HepG2 (cell line): ENCODE measurements around the gene PTPRE. TPM values are rescaled to one million over a fixed set of nuclear protein-coding genes. Genes with fewer than 3 reads are reported as not detected.

Experiments used
- ATAC-seq: fragments of 200-7000 bp; cut with Tn5 transposase; 3 replicates; pipeline ENCODE4 v1.9.1; 2020; ENCODE audit warnings: mild to moderate bottlenecking, moderate library complexity
- BruUV-seq: library from RNA; stranded (reverse); fragments of 400-500 nt; replicated peaks from 2 replicates; lab custom pipeline; 2021; lab: Mats Ljungman, UMichigan
- CTCF ChIA-PET: fragments of 300-600 bp; formaldehyde crosslinking; extraction: SDS; loops from one replicate; lab custom pipeline; 2021; ENCODE audit warnings: low total read pairs, inconsistent platforms, low intra/inter-chr PET ratio; lab: Yijun Ruan, JAX
- POLR2A ChIA-PET: fragments of 350-600 bp; sonication (Branson Sonifier 250); formaldehyde crosslinking; loops from one replicate; lab custom pipeline; 2020; ENCODE audit warnings: antibody characterized with exemption, inconsistent platforms; lab: Yijun Ruan, JAX
- DNase-seq: peaks from one replicate; pipeline ENCODE4 v3.0.0-alpha.2; 2015; ENCODE audit warnings: low spot score
- FAIRE-seq: peaks from 3 replicates; lab custom pipeline; 2011; peaks lifted over from hg19 to GRCh38; lab: Jason Lieb, UNC
- H2AFZ ChIP-seq: one replicate; pipeline ENCODE4 v1.6.1; 2011; ENCODE audit warnings: low read length, inconsistent platforms
- H3K27ac ChIP-seq: fragments of 300-600 bp; 3 replicates; pipeline ENCODE4 v1.8.0; 2011; ENCODE audit warnings: mixed run types, mild to moderate bottlenecking, mixed read lengths, low read length, inconsistent platforms; ENCODE audit not compliant: insufficient read depth; ENCODE audit errors: extremely low read length
- H3K27me3 ChIP-seq, 2 experiments: fragments of 200-600 bp in 1 of 2; 2 replicates in 1 of 2; 3 replicates in 1 of 2; pipeline versions ENCODE4 v1.6.0 to v1.8.0; 2011; ENCODE audit warnings: low read length in 2 of 2, mild to moderate bottlenecking in 2 of 2, moderate library complexity in 2 of 2, inconsistent platforms in 1 of 2; ENCODE audit not compliant: insufficient read depth in 2 of 2, control insufficient read depth in 1 of 2
- H3K36me3 ChIP-seq, 2 experiments: fragments of 200-600 bp in 1 of 2; replicated peaks in 1 of 2; 2 replicates in 1 of 2; 3 replicates in 1 of 2; pipeline versions ENCODE4 v1.5.1 to v1.8.0; 2011; ENCODE audit warnings: low read length in 2 of 2, inconsistent platforms in 1 of 2; ENCODE audit not compliant: insufficient read depth in 2 of 2, control insufficient read depth in 1 of 2
- H3K4me1 ChIP-seq: 2 replicates; pipeline ENCODE4 v1.5.1; 2012; ENCODE audit warnings: low read length, inconsistent platforms; ENCODE audit not compliant: insufficient read depth
- H3K4me2 ChIP-seq: 2 replicates; pipeline ENCODE4 v1.6.0; 2011; ENCODE audit warnings: low read depth, low read length, inconsistent platforms
- H3K4me3 ChIP-seq, 3 experiments: fragments of 200-600 bp in 1 of 3; sonication (generic), shearing (Covaris generic) in 1 of 3; replicated peaks in 1 of 3; 2 replicates each; pipeline ENCODE4 v1.5.1; 2011 to 2016; ENCODE audit warnings: low read length in 3 of 3, inconsistent platforms in 2 of 3, low read depth in 2 of 3, mild to moderate bottlenecking in 2 of 3, control low read depth in 1 of 3, mixed read lengths in 1 of 3; ENCODE audit not compliant: insufficient read depth in 1 of 3
- H3K79me2 ChIP-seq: one replicate; pipeline ENCODE4 v1.6.1; 2011; ENCODE audit warnings: low read length, inconsistent platforms; ENCODE audit not compliant: insufficient read depth
- H3K9ac ChIP-seq: 2 replicates; pipeline ENCODE4 v1.6.0; 2011; ENCODE audit warnings: mild to moderate bottlenecking, low read depth, low read length, inconsistent platforms; ENCODE audit not compliant: insufficient read depth
- H3K9me3 ChIP-seq: 2 replicates; pipeline ENCODE4 v1.5.1; 2012; ENCODE audit warnings: mild to moderate bottlenecking, low read length
- H4K20me1 ChIP-seq: 2 replicates; pipeline ENCODE4 v1.6.0; 2011; ENCODE audit warnings: inconsistent platforms, mild to moderate bottlenecking, low read length, moderate library complexity; ENCODE audit not compliant: insufficient read depth
- E2F1 ChIP-seq: sonication (generic); formaldehyde crosslinking; IDR thresholded peaks from 2 replicates; pipeline ENCODE4 v1.5.0; 2020; ENCODE audit warnings: missing genetic modification reagents
- HNF1A ChIP-seq, 2 experiments: sonication (generic) in 1 of 2; formaldehyde crosslinking in 1 of 2; IDR thresholded peaks; 2 replicates each; pipeline versions ENCODE4 v1.4.0 to v1.6.1; 2016 to 2020; ENCODE audit warnings: borderline replicate concordance in 1 of 2, low read depth in 1 of 2, mild to moderate bottlenecking in 1 of 2, missing genetic modification reagents in 1 of 2
- MAZ ChIP-seq, 2 experiments: sonication (generic) in 1 of 2; formaldehyde crosslinking in 1 of 2; IDR thresholded peaks; 2 replicates each; pipeline versions ENCODE4 v1.5.0 to v1.6.1; 2012 to 2020; ENCODE audit warnings: low read depth in 2 of 2, mild to moderate bottlenecking in 2 of 2, borderline replicate concordance in 1 of 2, improper control_type of control experiment in 1 of 2, low read length in 1 of 2, missing genetic modification reagents in 1 of 2, moderate library complexity in 1 of 2
- PATZ1 ChIP-seq: sonication (generic); formaldehyde crosslinking; IDR thresholded peaks from 2 replicates; pipeline ENCODE4 v1.4.0; 2020; ENCODE audit warnings: missing genetic modification reagents
- ZBTB8A ChIP-seq: sonication (generic); formaldehyde crosslinking; IDR thresholded peaks from 2 replicates; pipeline ENCODE4 v1.4.0; 2020; ENCODE audit warnings: mild to moderate bottlenecking, low read depth, missing genetic modification reagents, borderline replicate concordance
- ZNF839 ChIP-seq: sonication (generic); formaldehyde crosslinking; IDR thresholded peaks from 2 replicates; pipeline ENCODE4 v1.4.0; 2020; ENCODE audit warnings: missing genetic modification reagents, mild to moderate bottlenecking, borderline replicate concordance
- ZNF883 ChIP-seq: sonication (generic); formaldehyde crosslinking; IDR thresholded peaks from 2 replicates; pipeline ENCODE4 v1.5.1; 2020; ENCODE audit warnings: mild to moderate bottlenecking, missing genetic modification reagents; ENCODE audit errors: not compliant biosample characterization
- ZSCAN22 ChIP-seq: sonication (generic); formaldehyde crosslinking; IDR thresholded peaks from 2 replicates; pipeline ENCODE4 v1.4.0; 2020; ENCODE audit warnings: mild to moderate bottlenecking, missing genetic modification reagents
- WGBS: methylation state at CpG from one replicate; pipeline ENCODE4 v1.1.6; 2017; ENCODE audit warnings: low lambda C conversion rate; 5-methylcytosine and 5-hydroxymethylcytosine counted together
- in situ Hi-C: cut with HindIII; loops from 2 replicates; pipeline ENCODE4 v1.10.0; 2017; ENCODE audit warnings: low pct_unique_long_range_greater_than_20kb; ENCODE audit not compliant: extremely low pct_ligation_motif_present
- intact Hi-C: fragments of 100-400 bp; cut with micrococcal nuclease; formaldehyde crosslinking; loops from one replicate; pipeline ENCODE4 v1.10.0; 2022; ENCODE audit not compliant: unreplicated experiment
- polyA plus RNA-seq, 8 experiments: library from polyadenylated mRNA; depleted of rRNA in 3 of 8; stranded (reverse) in 7 of 8; unstranded in 1 of 8; fragments of >200 nt; fragmentation: Illumina TruSeq in 4 of 8; extraction: Trizol in 4 of 8; gene quantifications; 2 replicates each; pipeline versions ENCODE4 v1.2.1 to v1.2.3, GENCODE V29; 2011 to 2016; ENCODE audit warnings: low read depth in 4 of 8, missing spikeins in 1 of 8, mixed read lengths in 1 of 8; ENCODE audit not compliant: insufficient read depth in 1 of 8
- total RNA-seq, 5 experiments: library from RNA; depleted of rRNA; stranded (reverse); fragments of >200 nt; fragmentation: Illumina TruSeq; extraction: Trizol; gene quantifications; 2 replicates each; pipeline ENCODE4 v1.2.3, GENCODE V29; 2016; ENCODE audit warnings: low read depth in 1 of 5
- TF ChIP-seq, protein P1 (sequence below): sonication (generic); formaldehyde crosslinking; IDR thresholded peaks from 2 replicates; pipeline ENCODE4 v1.4.0; 2020; ENCODE audit warnings: missing genetic modification reagents, borderline replicate concordance

Gene PTPRE
- total and polyA plus RNA-seq, 2 of the 13 experiments (the other 11 are each of a cell fraction or from before 2014, with no cell fraction given) = 0.01 to 0.02 TPM

- no TSS peak for BruUV-seq
- TF ChIP-seq ZNF883 (no peak), E2F1 (CRISPR knock-in tag) (no peak), ZBTB8A (no peak), ZSCAN22 (CRISPR knock-in tag) (no peak), MAZ (IDR thresholded peaks at IDR 0.05; ENCODE audit: borderline replicate concordance, low read depth, low read length) (no peak), MAZ (CRISPR knock-in tag; IDR thresholded peaks at IDR 0.05; ENCODE audit: low read depth) (no peak), PATZ1 (CRISPR knock-in tag) (no peak), HNF1A (IDR thresholded peaks at IDR 0.05; ENCODE audit: low read depth) (no peak), HNF1A (CRISPR knock-in tag; IDR thresholded peaks at IDR 0.05; ENCODE audit: borderline replicate concordance) (no peak), ZNF839 (no peak)
- TF ChIP-seq, protein P1, sequence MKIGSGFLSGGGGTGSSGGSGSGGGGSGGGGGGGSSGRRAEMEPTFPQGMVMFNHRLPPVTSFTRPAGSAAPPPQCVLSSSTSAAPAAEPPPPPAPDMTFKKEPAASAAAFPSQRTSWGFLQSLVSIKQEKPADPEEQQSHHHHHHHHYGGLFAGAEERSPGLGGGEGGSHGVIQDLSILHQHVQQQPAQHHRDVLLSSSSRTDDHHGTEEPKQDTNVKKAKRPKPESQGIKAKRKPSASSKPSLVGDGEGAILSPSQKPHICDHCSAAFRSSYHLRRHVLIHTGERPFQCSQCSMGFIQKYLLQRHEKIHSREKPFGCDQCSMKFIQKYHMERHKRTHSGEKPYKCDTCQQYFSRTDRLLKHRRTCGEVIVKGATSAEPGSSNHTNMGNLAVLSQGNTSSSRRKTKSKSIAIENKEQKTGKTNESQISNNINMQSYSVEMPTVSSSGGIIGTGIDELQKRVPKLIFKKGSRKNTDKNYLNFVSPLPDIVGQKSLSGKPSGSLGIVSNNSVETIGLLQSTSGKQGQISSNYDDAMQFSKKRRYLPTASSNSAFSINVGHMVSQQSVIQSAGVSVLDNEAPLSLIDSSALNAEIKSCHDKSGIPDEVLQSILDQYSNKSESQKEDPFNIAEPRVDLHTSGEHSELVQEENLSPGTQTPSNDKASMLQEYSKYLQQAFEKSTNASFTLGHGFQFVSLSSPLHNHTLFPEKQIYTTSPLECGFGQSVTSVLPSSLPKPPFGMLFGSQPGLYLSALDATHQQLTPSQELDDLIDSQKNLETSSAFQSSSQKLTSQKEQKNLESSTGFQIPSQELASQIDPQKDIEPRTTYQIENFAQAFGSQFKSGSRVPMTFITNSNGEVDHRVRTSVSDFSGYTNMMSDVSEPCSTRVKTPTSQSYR (CRISPR knock-in tag) = no peak
Measured at GRCh38 chr10:128101901-128102300, 195.0 kb downstream of the PTPRE start.

More at GRCh38 chr10:128101901-128102300, 195.0 kb downstream of the PTPRE start:
- Histone ChIP-seq H2AFZ (no peak overlapping the region), H3K9ac (no peak overlapping the region), H3K27me3 (no peaks in the 10 kb centered on the region), H3K4me2 (no peak overlapping the region), H3K9me3 (no peaks in the 10 kb centered on the region), H3K27ac (no peak overlapping the region), H3K4me1 (no peaks in the 10 kb centered on the region), H4K20me1 (no peaks in the 10 kb centered on the region), H3K4me3 (no peak overlapping the region), H3K79me2 (no peaks in the 10 kb centered on the region), H3K36me3 (peaks cover 33 to 88% of the 10 kb centered on the region in 2 experiments)
- ChIA-PET POLR2A (no interaction called here), CTCF (no interaction called here)
- DNase-seq (no peak), FAIRE-seq (no peak), ATAC-seq (no peak)
- intact Hi-C loops (no loop called here), in situ Hi-C loops (no loop called here)
- 96% methylated on average over 1 of the region's 1 CpG for WGBS
